ENCODE data around the gene DCTN1.
"Not testable (repeated sequence)": the region's sequence is repeated elsewhere in the genome, so short reads cannot be mapped to it uniquely, and the experiment has no call there.

DCTN1 gene

DNA sequence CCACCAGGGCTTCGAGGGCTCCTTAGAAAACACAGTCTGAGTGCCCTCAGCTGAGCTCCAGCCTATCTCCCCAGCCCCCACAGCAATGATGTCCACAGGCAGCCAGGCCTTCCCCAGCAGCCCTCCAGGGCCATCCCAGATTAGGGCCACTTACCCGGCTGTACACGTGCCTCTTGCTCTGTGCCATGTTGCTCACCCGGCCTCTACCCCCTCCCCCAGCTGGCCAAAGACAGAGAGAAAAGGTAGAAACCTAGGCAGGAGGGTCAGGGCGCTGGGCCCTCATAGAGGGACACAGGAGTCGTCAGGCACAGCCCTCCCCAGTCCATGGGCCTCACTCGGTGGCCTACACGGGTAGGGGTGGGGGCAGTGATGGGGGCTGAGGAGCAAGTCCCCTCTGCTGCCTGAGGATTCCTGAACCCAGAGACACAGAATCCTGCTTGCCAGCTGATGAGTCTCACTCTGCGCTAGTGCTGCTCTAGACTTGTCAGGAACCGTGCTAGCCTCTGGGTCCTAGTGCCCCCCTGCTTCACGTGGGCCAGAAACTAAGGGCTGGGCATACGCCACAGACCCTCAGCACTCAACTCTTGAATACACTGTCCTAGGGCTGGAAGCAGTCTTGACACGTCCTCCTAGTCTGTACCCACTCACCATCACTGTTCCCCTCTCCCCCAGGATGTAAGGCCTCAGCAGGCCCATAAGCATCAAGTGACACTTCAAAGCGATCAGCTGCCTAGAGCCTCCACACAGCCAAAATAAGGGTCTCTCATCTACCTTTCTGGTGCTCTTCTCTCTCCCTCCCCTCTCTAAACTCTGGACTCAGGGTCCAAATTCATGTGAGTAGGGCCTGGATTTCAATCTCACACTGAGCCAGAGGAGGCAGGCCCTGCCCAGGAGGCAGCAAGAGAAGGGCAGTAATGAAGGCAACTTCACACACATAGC, at the start of gene DCTN1:
Gene DCTN1, minus strand, starts transcription at position 461 of the 939 bp plus-strand sequence. Its CDS starts 274 bp downstream, at position 187.
- peak; percentile 37 for DNase-seq

DNA sequence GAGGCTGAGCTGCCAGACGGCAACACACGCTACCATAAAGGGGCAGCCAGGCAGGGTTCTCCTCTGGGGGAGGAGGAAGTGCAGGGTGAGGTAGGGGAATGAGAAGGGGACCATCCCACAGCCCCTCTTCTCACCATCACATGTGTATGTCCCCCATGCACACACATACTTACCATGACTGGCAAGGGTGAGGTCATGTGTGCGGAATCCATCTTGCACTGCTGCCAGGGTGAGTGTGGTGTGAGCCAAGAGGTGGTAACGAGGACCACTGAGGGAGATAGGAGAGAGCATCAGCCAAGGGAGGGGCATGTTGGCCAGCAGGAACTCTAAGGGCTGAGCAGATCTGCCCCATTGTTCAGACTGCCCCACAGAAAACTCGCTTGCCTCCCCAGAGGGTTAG, 48.6 kb upstream of the DCTN1 start:
- DNase-seq: no peak

DNA sequence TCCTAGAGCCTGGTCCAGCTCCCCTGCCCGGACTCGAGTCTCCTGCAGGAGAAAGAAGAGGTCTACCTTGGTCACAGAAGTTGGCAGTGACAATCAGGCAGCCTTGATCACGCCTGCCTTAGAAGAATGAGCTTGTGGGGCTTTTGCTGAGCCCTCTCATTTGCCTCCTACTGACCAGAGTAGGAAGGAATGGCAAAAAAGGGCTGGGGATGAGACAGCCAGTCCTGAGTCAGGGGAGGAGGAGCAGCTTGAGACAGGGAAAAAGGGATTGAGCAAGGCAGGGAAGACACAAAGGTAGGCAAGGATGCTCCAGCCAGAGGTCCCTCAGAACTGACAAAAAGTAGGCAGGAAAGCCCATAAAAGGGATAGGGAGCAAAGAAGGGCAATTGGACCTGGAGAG, 47.4 kb upstream of the DCTN1 start:
- DNase-seq: no peak

DNA sequence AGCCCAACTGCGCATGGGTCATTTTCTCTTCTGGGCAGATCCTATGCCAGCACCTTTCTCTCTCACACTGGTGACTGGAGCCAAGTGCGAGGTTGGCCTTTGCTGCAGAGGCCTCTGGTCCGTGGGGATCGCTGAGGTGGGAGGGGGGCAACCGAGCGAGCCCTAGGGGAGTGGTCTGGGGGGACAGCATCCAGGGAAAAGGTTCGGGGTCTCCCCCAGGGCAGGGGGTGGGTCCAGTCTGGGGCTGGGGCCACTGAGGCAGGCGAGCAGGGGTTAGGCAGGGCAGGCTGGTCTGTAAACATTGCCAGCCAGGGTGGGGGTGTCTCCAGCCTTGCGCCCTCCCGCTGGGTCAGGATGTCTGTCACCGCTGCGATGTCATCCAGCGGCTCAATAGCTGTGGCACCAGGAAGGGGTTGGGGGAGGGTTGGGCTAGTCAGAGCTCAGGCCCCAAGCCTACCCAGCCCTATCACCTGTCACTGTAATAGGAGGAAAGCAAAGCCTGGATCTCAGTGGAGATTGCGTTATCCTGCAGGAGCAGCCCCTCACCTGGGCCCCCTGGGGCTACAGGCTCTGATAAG, 46.2 kb upstream of the DCTN1 start:
- no peak for DNase-seq

DNA sequence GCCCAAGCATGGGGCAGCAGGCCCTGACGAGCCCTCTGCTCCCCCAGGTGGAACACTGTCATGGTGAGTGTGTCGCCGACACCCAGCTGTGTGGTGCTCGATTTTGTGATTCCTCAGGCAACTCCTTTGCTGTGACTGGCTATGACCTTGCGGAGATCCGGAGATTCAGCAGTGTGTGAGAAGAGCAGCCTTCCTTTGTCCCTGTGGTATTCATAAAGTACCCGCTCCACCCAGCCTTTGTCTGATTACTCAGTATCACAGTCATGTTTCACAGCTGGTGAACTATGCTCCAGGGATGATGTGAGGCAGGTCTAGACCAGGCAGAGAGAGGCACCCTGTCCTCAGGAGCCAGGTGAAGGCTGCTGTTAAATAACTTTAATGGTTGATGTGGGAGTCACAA, 45.4 kb upstream of the DCTN1 start:
- no peak for DNase-seq

DNA sequence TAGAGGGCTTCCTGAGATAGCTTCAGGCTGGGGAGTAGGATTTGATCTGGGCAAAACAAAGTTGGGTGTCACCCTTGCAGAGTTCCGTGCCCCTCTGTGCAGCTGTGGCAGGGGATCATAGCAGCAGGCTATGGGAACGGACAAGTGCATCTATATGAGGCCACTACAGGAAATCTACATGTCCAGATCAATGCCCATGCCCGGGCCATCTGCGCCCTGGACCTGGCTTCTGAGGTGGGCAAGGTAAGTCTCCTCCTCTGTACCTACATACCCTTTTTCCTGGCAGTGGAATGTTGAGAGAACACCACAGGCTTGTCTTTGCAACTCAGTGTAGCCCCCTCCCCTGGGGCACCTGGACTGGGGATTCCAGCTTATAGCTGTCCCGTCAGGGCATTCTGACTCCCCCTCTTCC, 44.9 kb upstream of the DCTN1 start:
- DNase-seq: no peak

DNA sequence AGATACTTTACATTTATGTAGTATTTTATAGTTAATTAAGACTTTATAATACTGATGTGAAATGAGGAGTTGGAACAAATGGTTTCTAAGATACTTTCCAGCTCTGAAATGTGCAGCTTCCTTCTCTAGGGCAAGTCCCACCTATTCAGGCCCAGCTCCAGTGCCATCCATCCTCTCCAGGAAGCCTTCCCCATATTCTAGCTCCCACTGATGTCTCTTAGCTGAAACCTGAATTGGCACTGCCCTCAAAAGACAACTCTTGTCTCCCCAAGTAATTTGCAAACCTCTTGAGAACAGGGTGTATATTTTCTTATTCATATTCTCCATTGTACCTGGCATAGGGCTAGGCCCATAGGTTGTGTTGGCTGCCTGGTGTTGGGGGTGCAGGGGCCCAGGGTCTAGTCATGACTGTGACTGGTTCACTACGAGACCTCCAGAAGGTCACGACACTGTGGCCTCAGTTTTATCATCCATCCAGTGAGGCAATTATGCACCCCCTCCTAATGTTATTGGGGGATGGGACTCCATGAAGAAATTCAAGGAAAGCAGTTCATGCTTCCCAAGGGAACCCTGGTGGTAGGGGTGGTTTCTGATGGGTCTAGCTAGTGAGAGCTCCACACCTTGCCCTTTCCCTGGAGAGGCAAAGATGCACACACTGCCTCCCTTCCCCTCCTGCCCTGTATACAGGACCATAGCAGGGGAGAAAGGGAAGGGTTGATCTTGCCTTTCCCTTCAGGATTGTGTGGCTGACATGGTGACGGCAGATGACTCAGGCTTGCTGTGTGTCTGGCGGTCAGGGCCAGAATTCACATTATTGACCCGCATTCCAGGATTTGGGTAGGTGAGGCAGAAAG, 44.3 kb upstream of the DCTN1 start:
- DNase-seq: no peak

DNA sequence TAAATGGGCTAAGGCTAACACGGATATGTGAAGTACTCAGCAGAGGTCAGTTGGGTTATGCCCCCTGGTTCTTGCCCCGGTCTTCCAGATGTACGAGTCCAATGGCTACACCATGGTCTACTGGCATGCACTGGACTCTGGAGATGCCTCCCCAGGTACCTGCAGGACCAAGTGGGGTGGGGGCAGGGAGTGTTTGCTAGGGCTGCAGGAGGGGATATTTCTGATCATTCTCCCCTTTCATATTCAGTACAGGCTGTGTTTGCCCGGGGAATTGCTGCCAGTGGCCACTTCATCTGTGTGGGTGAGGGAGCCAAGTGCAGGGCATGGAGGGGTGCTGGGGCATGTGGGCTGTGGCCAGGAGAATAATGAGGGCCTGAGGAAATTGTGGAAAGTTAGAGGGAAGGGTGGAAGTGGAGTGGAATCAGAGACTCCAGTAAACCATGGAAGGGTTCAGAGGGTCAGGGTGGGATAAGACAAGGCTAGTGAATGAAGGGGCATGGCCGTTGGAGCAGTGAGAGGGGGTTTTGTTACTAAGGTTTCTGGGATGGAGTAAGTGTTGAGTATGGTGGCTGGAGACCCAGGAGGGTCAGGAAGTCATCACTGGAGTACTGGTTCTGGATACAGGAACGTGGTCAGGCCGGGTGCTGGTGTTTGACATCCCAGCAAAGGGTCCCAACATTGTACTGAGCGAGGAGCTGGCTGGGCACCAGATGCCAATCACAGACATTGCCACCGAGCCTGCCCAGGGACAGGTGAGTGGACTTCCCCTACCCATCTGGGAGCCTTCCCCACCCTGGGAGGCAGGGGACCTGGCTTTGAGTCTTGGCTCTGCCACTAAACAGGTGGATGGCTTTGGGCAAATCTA, 43.4 kb upstream of the DCTN1 start:
- no peak for DNase-seq

DNA sequence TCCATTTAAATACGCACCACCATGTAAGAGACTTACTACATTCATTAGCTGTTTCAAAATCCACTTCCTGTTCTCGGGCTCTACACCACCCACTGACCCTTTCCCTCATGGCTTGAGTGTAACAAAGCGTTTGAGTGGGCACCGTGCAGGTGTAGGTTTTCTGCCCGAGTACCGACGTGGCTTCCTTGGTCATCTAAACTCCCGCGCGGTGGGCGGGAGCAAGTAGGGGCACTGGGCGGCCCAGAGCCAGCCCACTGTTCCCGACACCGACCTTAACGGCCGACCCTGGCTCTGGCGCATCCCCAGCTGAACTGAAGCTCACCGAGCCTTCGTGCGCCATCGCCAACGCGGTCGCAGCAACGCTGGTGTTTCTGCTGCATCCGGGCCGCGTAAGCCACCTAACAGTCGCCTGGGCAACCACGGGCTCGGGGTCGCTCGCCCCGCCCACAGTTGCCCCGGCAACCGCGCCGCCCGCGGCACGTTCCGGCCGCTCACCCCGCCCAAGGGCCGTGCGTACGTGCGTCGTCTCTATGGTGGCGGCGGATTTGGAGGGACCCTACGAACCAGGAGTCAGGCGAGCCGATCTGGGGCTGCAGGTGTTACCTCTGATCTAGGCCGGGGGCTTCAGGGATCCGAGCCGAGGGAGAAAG, 41.2 kb upstream of the DCTN1 start, which contains the start of the genes C2orf81 and WDR54:
Gene C2orf81, minus strand, starts transcription at position 399 of the 650 bp plus-strand sequence. Its CDS starts 59 bp downstream, at position 340.
Gene WDR54, plus strand, starts transcription at position 510 of the 650 bp plus-strand sequence. CDS start 424 bp downstream, outside the sequence.
- peak; percentile 45 for DNase-seq

DNA sequence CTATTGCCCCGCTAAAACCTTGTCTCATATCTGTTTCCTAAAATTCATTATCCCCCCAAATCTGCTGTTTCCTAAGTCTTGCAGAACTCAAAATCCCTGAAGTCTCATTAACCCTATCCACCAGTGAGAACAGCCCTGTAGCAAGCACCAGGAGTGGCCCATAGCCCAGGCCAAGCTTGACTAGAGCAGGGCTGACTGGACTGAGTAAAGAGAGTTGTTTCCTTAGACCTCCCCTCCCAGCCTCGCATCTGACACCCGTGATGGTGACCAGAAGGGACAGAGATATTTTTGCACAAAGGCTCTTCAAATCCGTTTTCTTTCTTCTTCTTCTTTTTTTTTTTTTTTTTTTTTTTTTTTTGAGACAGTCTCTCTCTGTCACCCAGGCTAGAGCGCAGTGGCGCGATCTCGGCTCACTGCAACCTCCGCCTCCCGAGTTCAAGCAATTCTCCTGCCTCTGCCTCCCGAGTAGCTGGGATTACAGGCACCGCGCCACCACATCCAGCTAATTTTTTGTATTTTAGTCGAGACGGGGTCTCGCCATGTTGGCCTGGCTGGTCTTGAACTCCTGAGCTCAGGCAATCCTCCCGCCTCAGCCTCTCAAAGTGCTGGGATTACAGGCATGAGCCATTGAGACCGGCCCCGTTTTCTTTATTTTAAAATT, 40.5 kb upstream of the DCTN1 start:
- DNase-seq: not testable (repeated sequence)

DNA sequence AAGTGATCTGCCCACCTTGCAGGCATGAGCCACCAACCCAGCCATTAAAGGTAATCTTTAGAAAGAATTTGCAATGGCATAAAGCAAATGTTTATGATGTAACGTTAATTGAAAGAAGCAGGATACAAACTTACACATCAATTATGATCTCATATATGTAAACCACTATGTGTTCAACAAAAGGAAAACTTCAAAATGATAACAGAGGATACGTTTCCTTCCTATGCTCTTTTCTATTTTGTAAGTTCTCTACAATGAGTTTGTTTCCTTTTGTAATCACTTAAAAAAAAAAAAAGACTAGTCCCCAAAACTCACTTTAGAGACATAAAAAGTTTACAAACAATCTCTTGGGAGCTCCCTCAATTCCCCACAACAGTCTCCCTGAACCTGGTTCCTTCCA, 39.9 kb upstream of the DCTN1 start:
- DNase-seq: no peak

DNA sequence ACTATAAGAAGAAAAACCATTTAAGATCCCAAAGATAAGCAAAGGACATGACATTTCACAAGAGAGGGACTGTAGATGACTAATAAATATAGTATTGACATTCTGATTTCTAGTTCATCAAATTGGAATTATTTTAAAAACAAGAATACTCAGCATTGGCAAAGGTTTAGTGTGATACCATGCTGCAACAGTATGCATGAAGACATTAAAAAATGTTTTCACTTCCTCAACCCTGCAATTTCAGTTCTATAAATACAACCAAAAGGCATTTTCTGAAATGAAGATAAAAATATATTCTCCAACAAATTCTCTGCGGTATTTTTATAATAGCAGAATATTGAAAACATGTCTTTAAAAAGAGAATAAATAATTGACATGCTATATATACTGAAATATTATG, 39.2 kb upstream of the DCTN1 start:
- no peak for DNase-seq

DNA sequence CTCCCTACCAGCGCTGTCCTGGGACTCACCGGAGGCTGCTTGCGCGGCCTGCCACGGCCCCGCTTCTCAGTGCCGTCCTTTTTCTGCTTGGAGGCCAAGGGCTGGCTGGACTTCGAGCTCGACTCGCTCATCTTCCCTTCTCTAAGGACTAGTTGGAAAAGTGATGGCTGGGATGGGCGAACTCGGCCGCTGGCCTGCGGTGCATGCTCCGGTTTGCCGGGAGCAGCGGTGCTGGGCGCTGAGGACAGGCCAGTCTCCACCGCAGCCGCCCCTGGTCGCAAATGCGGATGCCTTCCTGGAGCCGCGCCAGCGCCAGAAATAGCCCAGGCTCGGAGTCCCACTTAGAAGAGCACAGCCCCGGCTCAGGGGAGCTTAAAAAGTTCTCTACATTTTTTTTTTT, 38.2 kb upstream of the DCTN1 start:
- DNase-seq: no peak

DNA sequence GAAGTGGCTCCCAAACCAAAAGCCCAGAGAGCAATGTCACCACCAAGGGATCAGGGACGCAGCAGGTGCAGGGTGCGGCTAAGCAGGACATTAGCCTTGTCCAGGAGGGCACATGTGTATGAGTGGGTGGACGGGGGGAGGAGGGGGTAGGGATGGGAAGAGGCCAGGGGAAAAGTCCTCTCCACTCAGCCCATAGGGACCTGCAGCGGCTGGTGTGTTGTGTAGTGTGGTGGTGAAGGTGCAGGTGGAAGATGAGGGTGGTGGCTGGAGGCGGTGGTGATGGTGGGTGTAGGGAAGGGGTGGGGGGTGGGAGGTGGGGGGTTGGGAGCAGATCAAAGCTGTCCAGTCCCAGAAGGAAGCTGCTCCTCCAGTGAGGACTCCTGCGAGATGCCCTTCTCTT, 37.7 kb upstream of the DCTN1 start:
- no peak for DNase-seq

DNA sequence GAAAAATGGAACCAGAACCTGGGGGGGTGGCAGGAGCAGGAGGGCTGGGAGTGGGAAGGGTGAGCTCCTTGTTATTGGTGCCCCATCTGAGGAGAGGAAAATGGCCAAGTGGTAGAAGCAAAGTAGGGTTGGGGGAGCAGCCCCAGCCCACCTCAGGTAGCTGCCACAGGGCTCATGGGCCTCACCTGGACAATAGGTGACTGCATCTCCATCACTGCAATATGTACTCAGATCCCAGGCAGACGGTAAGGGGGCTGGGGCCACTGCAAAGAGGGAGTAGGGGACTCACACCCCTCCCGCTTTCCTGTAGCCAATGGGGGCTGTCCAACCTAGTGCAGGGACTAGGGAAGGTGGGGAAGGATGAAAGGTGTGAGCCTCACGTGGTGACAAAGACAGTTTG, 37.1 kb upstream of the DCTN1 start:
- DNase-seq: no peak

DNA sequence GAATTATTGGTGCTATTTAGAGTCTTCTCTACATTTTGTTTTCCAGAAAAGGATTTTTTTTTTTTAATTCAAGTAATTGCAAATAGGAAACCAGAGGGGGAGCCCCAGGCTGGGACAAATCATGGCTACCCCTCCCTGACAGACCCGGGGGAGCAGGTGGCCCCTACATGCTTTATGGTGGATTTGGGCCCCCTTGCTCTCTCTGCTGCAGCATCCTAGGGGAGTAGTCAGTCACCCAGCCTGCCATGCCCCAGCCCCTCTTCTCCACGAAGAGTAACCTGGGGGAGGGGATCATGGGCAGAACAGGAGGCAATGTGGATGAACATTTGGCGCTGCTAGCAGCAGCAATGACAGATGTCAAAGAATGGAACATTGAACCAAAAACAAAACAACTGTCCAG, 36.7 kb upstream of the DCTN1 start:
- DNase-seq: no peak

DNA sequence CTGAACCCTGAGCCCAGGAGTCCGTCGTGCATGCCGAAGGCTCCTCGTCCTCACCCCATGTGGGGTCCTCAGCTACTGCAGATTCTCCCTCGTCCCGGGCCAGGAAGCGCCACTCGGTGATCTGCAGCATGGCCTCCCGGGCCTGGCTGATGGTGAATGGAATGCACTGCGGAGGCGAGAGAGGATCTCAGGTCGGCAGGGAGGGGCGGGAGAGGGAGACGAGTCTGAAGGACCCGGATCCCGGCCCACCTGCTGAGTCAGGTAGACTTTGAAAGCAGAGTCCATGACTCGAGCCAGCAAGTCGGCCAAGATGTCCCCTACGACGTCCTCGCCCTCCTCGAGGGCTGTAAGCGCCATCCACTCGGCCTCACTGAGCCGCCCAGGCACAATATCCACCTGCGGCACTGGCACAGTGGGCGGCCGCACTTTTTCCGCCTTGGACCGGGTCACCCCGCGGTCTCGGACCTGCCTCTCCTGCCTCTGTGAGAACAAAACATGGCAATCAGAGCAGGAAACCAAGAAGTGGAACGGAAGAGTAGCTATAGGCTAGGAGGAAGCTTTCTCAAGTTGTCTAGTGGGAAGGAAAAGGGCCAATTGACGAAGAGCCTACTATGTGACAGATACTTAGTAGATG, 35.8 kb upstream of the DCTN1 start:
- no peak for DNase-seq

DNA sequence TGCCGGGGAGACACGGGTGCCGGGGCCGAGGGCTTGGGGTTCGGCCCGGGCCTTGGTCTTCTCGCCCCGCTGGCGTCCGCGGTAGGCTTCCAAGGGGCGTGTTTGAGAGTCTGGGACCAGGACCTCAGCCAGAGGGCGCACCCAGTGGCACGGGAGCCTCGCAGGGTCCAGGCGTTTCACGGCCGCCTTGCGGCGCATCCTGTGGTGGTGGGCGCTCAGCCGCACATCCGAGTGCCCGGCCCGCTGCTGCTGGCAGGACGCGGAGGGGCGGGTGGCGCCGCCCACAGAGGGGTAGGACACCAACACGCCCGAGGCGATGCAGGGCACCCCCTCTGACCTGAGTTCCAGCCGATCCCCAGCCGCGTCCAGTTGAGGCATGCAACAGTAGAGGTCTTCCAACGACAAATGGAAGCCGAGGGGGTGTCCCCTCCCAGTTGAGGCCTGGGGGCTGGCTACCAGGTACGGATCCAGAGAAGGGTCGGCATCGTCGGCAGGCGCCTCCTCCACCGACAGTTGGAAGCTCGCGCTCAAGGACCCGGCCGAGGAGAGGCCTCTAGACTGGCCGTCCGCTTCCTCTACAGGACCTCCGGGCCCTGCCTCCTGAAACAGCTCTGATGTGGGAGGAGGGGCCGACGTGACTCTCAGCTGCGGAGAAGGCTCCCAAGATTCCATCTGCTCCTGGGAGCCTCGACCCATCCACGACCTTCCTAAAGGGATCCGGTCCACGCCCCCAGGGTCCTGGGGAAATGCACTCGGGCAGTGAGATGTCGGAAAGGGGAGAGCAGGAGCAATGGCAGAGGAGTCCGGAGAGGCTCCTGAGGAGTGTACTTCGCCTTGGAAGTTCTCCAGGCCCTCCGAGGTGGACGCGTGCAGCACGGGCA, 35.0 kb upstream of the DCTN1 start:
- DNase-seq: no peak

DNA sequence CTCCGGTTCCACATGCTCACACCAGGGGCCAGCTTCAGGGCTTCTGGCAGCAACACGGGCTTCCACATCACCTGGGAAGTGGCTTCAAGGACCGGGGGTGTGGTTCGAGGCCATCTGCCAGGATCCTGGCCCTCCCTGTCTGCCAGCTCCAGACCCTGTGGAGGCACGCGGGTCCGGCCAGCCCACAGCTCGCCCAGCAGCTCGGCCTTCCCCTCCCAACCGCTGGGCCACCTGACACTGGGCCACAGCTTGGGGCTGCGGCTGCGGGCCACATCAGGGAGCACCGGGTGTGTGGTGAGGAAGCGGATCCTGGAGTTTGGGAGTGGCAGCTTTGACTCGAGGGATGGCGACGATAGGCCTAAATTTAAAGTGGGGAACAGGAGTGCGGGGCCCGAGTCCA, 34.3 kb upstream of the DCTN1 start:
- DNase-seq: no peak
